ENCODE results near the gene RIPPLY1.
"Not testable (repeated sequence)": the region's sequence is repeated elsewhere in the genome, so short reads cannot be mapped to it uniquely, and the experiment has no call there.

Gene RIPPLY1

GRCh38 chrX:106905064-106905708 lies 2.0 kb upstream of the RIPPLY1 start:
- DNase-seq, result no peak

- DNase-seq, result peak in 1 of 2 experiments; percentile 3
These were observed 851 bp upstream of the RIPPLY1 start for GRCh38 chrX:106903856-106904528.

GRCh38 chrX:106902684-106903083 lies 457 bp downstream of the RIPPLY1 start:
- DNase-seq, result peak; percentile 9 to 46

- DNase-seq, result no peak
These were observed 1.3 kb downstream of the RIPPLY1 start for GRCh38 chrX:106901781-106902219.

GRCh38 chrX:106901341-106901740 lies 1.8 kb downstream of the RIPPLY1 start:
- DNase-seq, result no peak

- no peak for DNase-seq
These were observed 3.3 kb downstream of the RIPPLY1 start for GRCh38 chrX:106899841-106900240.

GRCh38 chrX:106899276-106899675 lies 3.9 kb downstream of the RIPPLY1 start:
- no peak for DNase-seq

- peak; percentile 27 to 73 for DNase-seq
These were observed 4.7 kb downstream of the RIPPLY1 start for GRCh38 chrX:106898462-106898861.

- DNase-seq, result peak; percentile 29 to 65
These were observed 5.9 kb downstream of the RIPPLY1 start for GRCh38 chrX:106897259-106897658.

GRCh38 chrX:106894978-106895452 lies 8.1 kb downstream of the RIPPLY1 start:
- peak in 1 of 2 experiments; percentile 4 for DNase-seq

- peak; percentile 43 to 85 for DNase-seq
These were observed 8.7 kb downstream of the RIPPLY1 start for GRCh38 chrX:106894392-106894909.

GRCh38 chrX:106891762-106892460 lies 11.2 kb downstream of the RIPPLY1 start:
- peak; percentile 28 to 69 for DNase-seq

GRCh38 chrX:106889468-106889867 lies 13.7 kb downstream of the RIPPLY1 start:
- DNase-seq, result no peak

GRCh38 chrX:106875151-106875550 lies 28.0 kb downstream of the RIPPLY1 start:
- DNase-seq, result no peak

- peak in 1 of 2 experiments; percentile 40 for DNase-seq
These were observed 29.1 kb downstream of the RIPPLY1 start for GRCh38 chrX:106874075-106874474.

GRCh38 chrX:106872796-106873195 lies 30.3 kb downstream of the RIPPLY1 start:
- not testable (repeated sequence) for DNase-seq

- DNase-seq, result no peak
These were observed 39.4 kb downstream of the RIPPLY1 start for GRCh38 chrX:106863697-106864096.

GRCh38 chrX:106862972-106863688 lies 40.0 kb downstream of the RIPPLY1 start:
- DNase-seq, result peak in 1 of 2 experiments; percentile 41
